Femur (tissue), 1 donor: ENCODE data around the gene PRR15.
A peak's percentile ranks its signal among the peaks of the same experiment; 100 is the strongest.

ENCODE experiments used
- DNase-seq: peaks from one replicate; pipeline ENCODE4 v3.0.0-alpha.2; 2017

Gene PRR15

GRCh38 chr7:29572558-29572957 is 8.9 kb downstream of the PRR15 start:
- DNase-seq, result no peak

- DNase-seq, result no peak
These were observed 9.9 kb downstream of the PRR15 start for GRCh38 chr7:29573567-29573966.

- DNase-seq, result no peak
These were observed 11.0 kb downstream of the PRR15 start for GRCh38 chr7:29574659-29575058.

GRCh38 chr7:29587195-29587808 is 23.7 kb downstream of the PRR15 start:
- DNase-seq, result no peak

- DNase-seq, result no peak
These were observed 24.6 kb downstream of the PRR15 start for GRCh38 chr7:29588212-29588611.

GRCh38 chr7:29588900-29589696 is 25.5 kb downstream of the PRR15 start:
- DNase-seq, result no peak

GRCh38 chr7:29592866-29593265 is 29.2 kb downstream of the PRR15 start:
- no peak for DNase-seq

GRCh38 chr7:29593459-29593858 is 29.8 kb downstream of the PRR15 start:
- no peak for DNase-seq

- no peak for DNase-seq
These were observed 33.1 kb downstream of the PRR15 start for GRCh38 chr7:29596593-29597178.

GRCh38 chr7:29597266-29597665 is 33.6 kb downstream of the PRR15 start:
- no peak for DNase-seq

- DNase-seq, result no peak
These were observed 34.5 kb downstream of the PRR15 start for GRCh38 chr7:29598137-29598536.

- DNase-seq, result no peak
These were observed 35.0 kb downstream of the PRR15 start for GRCh38 chr7:29598613-29599012.

GRCh38 chr7:29599026-29599425 is 35.4 kb downstream of the PRR15 start:
- DNase-seq, result no peak

GRCh38 chr7:29600661-29601060 is 37.0 kb downstream of the PRR15 start:
- no peak for DNase-seq

GRCh38 chr7:29604052-29604451 is 40.4 kb downstream of the PRR15 start:
- no peak for DNase-seq

GRCh38 chr7:29604702-29605101 is 41.1 kb downstream of the PRR15 start:
- no peak for DNase-seq

- no peak for DNase-seq
These were observed 42.0 kb downstream of the PRR15 start for GRCh38 chr7:29605671-29606070.

- DNase-seq, result no peak
These were observed 42.7 kb downstream of the PRR15 start for GRCh38 chr7:29606287-29606721.

GRCh38 chr7:29606830-29607229 is 43.2 kb downstream of the PRR15 start:
- no peak for DNase-seq

- no peak for DNase-seq
These were observed 43.6 kb downstream of the PRR15 start for GRCh38 chr7:29607259-29607658.

- no peak for DNase-seq
These were observed 44.3 kb downstream of the PRR15 start for GRCh38 chr7:29607889-29608288.

GRCh38 chr7:29609162-29610037 is 45.8 kb downstream of the PRR15 start:
- DNase-seq, result peak; percentile 22

GRCh38 chr7:29610086-29610485 is 46.5 kb downstream of the PRR15 start:
- no peak for DNase-seq
